Upper lobe of left lung (tissue), 6 donors: ENCODE measurements around the gene STK31. TPM values are rescaled to one million over a fixed set of nuclear protein-coding genes. Genes with fewer than 3 reads are reported as not detected.
A peak's percentile ranks its signal among the peaks of the same experiment; 100 is the strongest.
"Not testable (repeated sequence)": the region's sequence is repeated elsewhere in the genome, so short reads cannot be mapped to it uniquely, and the experiment has no call there.

Source experiments
- ATAC-seq, 2 donors: fragments of 200-7000 bp; cut with Tn5 transposase; one replicate each; pipeline ENCODE4 v1.9.1; 2022; ENCODE audit warnings: mild to moderate bottlenecking in 2 of 2, moderate library complexity in 2 of 2; ENCODE audit not compliant: low FRiP score in 2 of 2
- DNase-seq, 2 donors: peaks; one replicate each; pipeline ENCODE4 v3.0.0-alpha.2; 2019 to 2020
- H3K27ac ChIP-seq, 4 donors: fragments of 200-600 bp; sonication (generic); one replicate each; pipeline ENCODE4 v1.5.1; 2016 to 2019
- H3K27me3 ChIP-seq, 4 donors: fragments of 200-600 bp; sonication (generic); one replicate each; pipeline ENCODE4 v1.5.1; 2017 to 2019
- H3K36me3 ChIP-seq, 4 donors: fragments of 200-600 bp; sonication (generic); one replicate each; pipeline ENCODE4 v1.5.1; 2016 to 2019
- H3K4me1 ChIP-seq, 4 donors: fragments of 200-600 bp; sonication (generic); one replicate each; pipeline ENCODE4 v1.5.1; 2018 to 2019
- H3K4me3 ChIP-seq, 4 donors: fragments of 200-600 bp; sonication (generic); one replicate each; pipeline ENCODE4 v1.5.1; 2017 to 2019; ENCODE audit warnings: mild to moderate bottlenecking in 2 of 4, moderate library complexity in 1 of 4
- H3K9me3 ChIP-seq, 4 donors: fragments of 200-600 bp; sonication (generic); one replicate each; pipeline ENCODE4 v1.5.1; 2018 to 2019
- CTCF ChIP-seq, 6 experiments: fragments of 450-650 bp in 4 of 6; fragments of 200-600 bp in 2 of 6; sonication (generic) in 2 of 6; IDR thresholded peaks; one replicate each; pipeline ENCODE4 v1.5.1; 2016 to 2019; ENCODE audit warnings: antibody characterized with exemption in 6 of 6
- EP300 ChIP-seq, 4 donors: sonication (generic); formaldehyde crosslinking; IDR thresholded peaks; one replicate each; pipeline ENCODE4 v1.5.1; 2017; ENCODE audit warnings: antibody characterized with exemption in 4 of 4, control low read depth in 2 of 4
- POLR2A ChIP-seq, 4 donors: fragments of 450-650 bp; IDR thresholded peaks; one replicate each; pipeline ENCODE4 v1.5.1; 2016 to 2017; ENCODE audit warnings: antibody characterized with exemption in 4 of 4, mild to moderate bottlenecking in 2 of 4
- POLR2AphosphoS5 ChIP-seq, 2 donors: sonication (generic); formaldehyde crosslinking; IDR thresholded peaks; one replicate each; pipeline ENCODE4 v1.5.1; 2017; ENCODE audit warnings: antibody characterized with exemption in 2 of 2
- WGBS, 2 donors: methylation state at CpG; one replicate each; pipeline ENCODE4 v1.1.5; 2017 to 2018; 5-methylcytosine and 5-hydroxymethylcytosine counted together
- total RNA-seq, 6 donors: library from RNA; depleted of rRNA in 4 of 6; stranded (reverse); fragments of >200 nt in 4 of 6; gene quantifications; one replicate each; pipeline versions ENCODE4 v1.1.0 to v1.2.1, GENCODE V29; 2016 to 2021
- donor health status: DM: no; HTN: no; CAD: no; lungs with moderate emphysema.
- donor health status: DM: no; HTN: yes; CAD: no; lungs with severe emphysema.

Gene STK31
- total RNA-seq, 6 donors from 2014 or later, result 0.44 to 4.2 (median 1.0) TPM

DNA sequence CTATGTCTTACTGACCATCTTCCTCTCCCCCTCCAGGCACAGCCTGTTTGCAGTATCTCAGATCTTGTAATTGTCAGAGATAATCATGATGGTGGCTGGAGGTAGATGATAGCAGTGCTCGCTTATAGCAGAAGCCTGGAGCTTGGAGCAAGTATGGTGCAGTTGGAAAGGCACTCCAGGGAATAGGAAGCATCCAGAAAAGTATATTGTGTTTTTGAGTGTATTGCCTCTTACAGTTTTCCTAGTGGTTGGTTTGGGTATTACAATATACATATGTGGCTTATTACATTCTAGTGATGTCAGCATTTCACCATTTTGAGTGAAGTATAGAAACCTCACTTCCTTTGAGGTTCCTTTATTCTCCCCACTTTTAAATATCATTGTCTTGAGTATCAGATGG lies 101.5 kb downstream of the STK31 start:
- peaks cover 0 to 8% (median 1%) of the 10 kb centered on the region in 4 donors for H3K9me3 ChIP-seq
- WGBS, 2 donors, result 83 to 100% methylated on average over 1 of the region's 1 CpG
- no peak for DNase-seq
- TF ChIP-seq CTCF (IDR thresholded peaks at IDR 0.05) (no peak), EP300 (IDR thresholded peaks at IDR 0.05) (no peak), POLR2AphosphoS5 (IDR thresholded peaks at IDR 0.05) (no peak), POLR2A (IDR thresholded peaks at IDR 0.05) (no peak)
- ATAC-seq, result no peak
- H3K4me1 ChIP-seq, result no peaks in the 10 kb centered on the region
- H3K4me3 ChIP-seq, result no peak overlapping the region
- no peak overlapping the region for H3K27ac ChIP-seq
- H3K36me3 ChIP-seq, result no peaks in the 10 kb centered on the region
- H3K27me3 ChIP-seq, result no peaks in the 10 kb centered on the region

GRCh38 chr7:23828125-23828524 lies 118.1 kb downstream of the STK31 start:
- H3K4me3 ChIP-seq, DNase-seq, H3K27me3 ChIP-seq, H3K4me1 ChIP-seq, ATAC-seq, H3K36me3 ChIP-seq, H3K27ac ChIP-seq: not testable (repeated sequence)
- 100% methylated on average over 2 to 10 of the region's 10 CpGs for WGBS, 2 donors
- H3K9me3 ChIP-seq, result peaks cover 0 to 16% (median 3%) of the 10 kb centered on the region in 4 donors

DNA sequence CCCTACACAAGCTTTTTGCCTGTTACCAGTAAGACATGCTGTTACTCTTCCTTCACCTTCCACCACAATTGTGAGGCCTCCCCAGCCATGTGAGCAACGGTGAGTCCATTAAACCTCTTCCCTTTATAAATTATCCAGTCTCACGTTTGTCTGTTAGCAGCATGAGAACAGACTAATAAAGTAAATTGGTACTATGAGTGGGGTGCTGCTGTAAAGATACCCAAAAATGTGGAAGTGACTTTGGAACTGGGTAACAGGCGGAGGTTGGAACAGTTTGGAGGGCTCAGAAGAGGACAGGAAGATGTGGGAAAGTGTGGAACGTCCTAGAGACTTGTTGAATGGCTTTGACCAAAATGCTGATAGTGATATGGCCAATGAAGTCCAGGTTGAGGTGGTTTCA lies 122.7 kb downstream of the STK31 start:
- DNase-seq, H3K4me3 ChIP-seq, H3K27ac ChIP-seq, H3K4me1 ChIP-seq, H3K27me3 ChIP-seq, ATAC-seq, H3K36me3 ChIP-seq: not testable (repeated sequence)
- 77 to 82% methylated on average over 4 of the region's 4 CpGs for WGBS, 2 donors
- peaks cover 0 to 40% (median 17%) of the 10 kb centered on the region in 4 donors for H3K9me3 ChIP-seq

GRCh38 chr7:23833405-23833804 lies 123.4 kb downstream of the STK31 start:
- WGBS, 2 donors, result 84 to 100% methylated on average over 3 of the region's 3 CpGs
- Histone ChIP-seq H3K36me3 (no peaks in the 10 kb centered on the region), H3K9me3 (peaks cover 0 to 35% (median 17%) of the 10 kb centered on the region in 4 donors), H3K27me3 (no peaks in the 10 kb centered on the region), H3K27ac (no peak overlapping the region), H3K4me1 (no peaks in the 10 kb centered on the region), H3K4me3 (no peak overlapping the region)
- TF ChIP-seq POLR2AphosphoS5 (IDR thresholded peaks at IDR 0.05) (no peak), EP300 (IDR thresholded peaks at IDR 0.05) (no peak), CTCF (IDR thresholded peaks at IDR 0.05) (no peak), POLR2A (IDR thresholded peaks at IDR 0.05) (no peak)
- ATAC-seq, result no peak
- no peak for DNase-seq

- WGBS, 2 donors, result 60 to 64% methylated on average over 1 to 8 of the region's 8 CpGs
- H3K27me3 ChIP-seq, H3K27ac ChIP-seq, H3K36me3 ChIP-seq, H3K4me1 ChIP-seq, H3K4me3 ChIP-seq, ATAC-seq: not testable (repeated sequence)
- peak in 1 of 2 donors; percentile 23 for DNase-seq
- peaks cover 0 to 28% (median 17%) of the 10 kb centered on the region in 4 donors for H3K9me3 ChIP-seq
These were observed 134.8 kb downstream of the STK31 start for GRCh38 chr7:23844837-23845236.

DNA sequence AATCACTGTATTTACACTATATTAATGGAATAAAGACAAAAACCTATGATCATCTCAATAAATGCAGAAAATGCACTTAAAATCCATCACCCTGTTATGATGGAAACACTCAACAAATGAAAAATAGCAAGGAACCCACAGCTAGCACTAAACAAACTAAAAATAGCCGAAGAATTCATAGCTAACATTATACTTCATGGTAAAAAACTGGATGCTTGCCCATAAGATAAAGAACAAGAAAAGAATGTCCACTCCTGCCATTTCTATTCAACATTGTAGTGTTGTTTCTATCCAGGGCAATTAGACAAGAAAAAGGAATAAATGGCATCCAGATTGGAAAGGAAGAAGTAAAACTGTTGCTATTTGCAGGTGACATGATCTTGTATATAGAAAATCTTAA lies 142.1 kb downstream of the STK31 start:
- Histone ChIP-seq H3K4me1 (no peaks in the 10 kb centered on the region), H3K4me3 (no peak overlapping the region), H3K36me3 (no peaks in the 10 kb centered on the region), H3K9me3 (peaks cover 0 to 10% (median 0%) of the 10 kb centered on the region in 4 donors), H3K27ac (no peak overlapping the region), H3K27me3 (no peaks in the 10 kb centered on the region)
- 0 to 19% methylated on average over 1 of the region's 1 CpG for WGBS, 2 donors
- no peak for TF ChIP-seq EP300 (IDR thresholded peaks at IDR 0.05)
- no peak for ATAC-seq
- DNase-seq, result no peak

- 50 to 77% methylated on average over 2 of the region's 2 CpGs for WGBS, 2 donors
- TF ChIP-seq POLR2A (IDR thresholded peaks at IDR 0.05) (no peak), EP300 (IDR thresholded peaks at IDR 0.05) (no peak), CTCF (IDR thresholded peaks at IDR 0.05) (no peak), POLR2AphosphoS5 (IDR thresholded peaks at IDR 0.05) (no peak)
- H3K27me3 ChIP-seq, result no peaks in the 10 kb centered on the region
- H3K36me3 ChIP-seq, result no peaks in the 10 kb centered on the region
- no peak overlapping the region for H3K27ac ChIP-seq
- no peak for DNase-seq
- no peak for ATAC-seq
- H3K4me1 ChIP-seq, result no peaks in the 10 kb centered on the region
- peaks cover 0 to 7% (median 0%) of the 10 kb centered on the region in 4 donors for H3K9me3 ChIP-seq
- no peak overlapping the region for H3K4me3 ChIP-seq
These were observed 143.0 kb downstream of the STK31 start for GRCh38 chr7:23852988-23853387.
